Right cardiac atrium (tissue), 5 donors: ENCODE data around the gene SATB2. TPM values are rescaled to one million over a fixed set of nuclear protein-coding genes. Genes with fewer than 3 reads are reported as not detected.

ENCODE experiments used
- ATAC-seq, 2 donors: fragments of 200-7000 bp; cut with Tn5 transposase; one replicate each; pipeline versions ENCODE4 v1.8.0 to v1.9.1; 2020; ENCODE audit warnings: moderate library complexity in 2 of 2, mild to moderate bottlenecking in 1 of 2
- DNase-seq, 3 donors: peaks; one replicate each; pipeline ENCODE4 v3.0.0-alpha.2; 2020
- H3K27ac ChIP-seq: one replicate; pipeline ENCODE4 v1.5.1; 2013; ENCODE audit warnings: mild to moderate bottlenecking, low read length, control low read depth, moderate library complexity
- H3K27me3 ChIP-seq: one replicate; pipeline ENCODE4 v1.6.1; 2013; ENCODE audit not compliant: control insufficient read depth, insufficient read depth
- H3K4me1 ChIP-seq: one replicate; pipeline ENCODE4 v1.6.1; 2013; ENCODE audit warnings: low read length; ENCODE audit not compliant: control insufficient read depth, insufficient read depth
- H3K4me3 ChIP-seq: one replicate; pipeline ENCODE4 v1.5.1; 2013; ENCODE audit warnings: low read length, control low read depth
- H3K9me3 ChIP-seq: one replicate; pipeline ENCODE4 v1.6.1; 2013; ENCODE audit warnings: low read length; ENCODE audit not compliant: control insufficient read depth
- WGBS: extraction: QIAGEN DNeasy Blood & Tissue Kit; methylation state at CpG from one replicate; pipeline ENCODE4 v1.1.7; 2013; 5-methylcytosine and 5-hydroxymethylcytosine counted together
- intact Hi-C, 4 donors: fragments of 100-400 bp; cut with DNase I; formaldehyde crosslinking; loops; one replicate each; pipeline versions ENCODE4 v1.11.0 to v1.14.0; 2022 to 2023
- polyA plus RNA-seq: library from polyadenylated mRNA; stranded (reverse); fragments of 200-250 nt; gene quantifications from one replicate; pipeline ENCODE4 v1.2.3, GENCODE V29; 2013
- total RNA-seq, 4 donors: library from RNA; stranded (reverse); fragmentation: NEBNext Ultra II Directional; extraction: Animal tissue kit (Norgen Biotek cat#: 25700); gene quantifications; one replicate each; pipeline ENCODE4 v1.2.1, GENCODE V29; 2021
- donor health status: healthy with polysubstance abuse.
- donor health status: DM: no; HTN: yes; CAD: no.
- donor health status: DM: no; HTN: no; CAD: no.
- donor health status: DM: no; HTN: yes; CAD: no; lungs with severe emphysema.
- donor health status: DM: yes; HTN: yes; CAD: no.

Gene SATB2
- total and polyA plus RNA-seq, 5 donors: 0.75 to 2.2 (median 1.7) TPM

- H3K9me3 ChIP-seq: no peaks in the 10 kb centered on the region
- 13% methylated on average over 5 of the region's 5 CpGs for WGBS
- DNase-seq (no peak), ATAC-seq (no peak)
- intact Hi-C loops: no loop called here
- H3K4me1 ChIP-seq: no peaks in the 10 kb centered on the region
- H3K27me3 ChIP-seq: no peaks in the 10 kb centered on the region
- H3K4me3 ChIP-seq: no peak overlapping the region
- no peak overlapping the region for H3K27ac ChIP-seq
These were observed 7.7 kb upstream of the SATB2 start for GRCh38 chr2:199465390-199465789.

- no peak for ATAC-seq
- H3K4me1 ChIP-seq: no peaks in the 10 kb centered on the region
- no peak for DNase-seq
- intact Hi-C loops: no loop called here
- 5% methylated on average over 46 of the region's 46 CpGs for WGBS
- no peak overlapping the region for H3K4me3 ChIP-seq
- no peaks in the 10 kb centered on the region for H3K9me3 ChIP-seq
- H3K27ac ChIP-seq: no peak overlapping the region
- H3K27me3 ChIP-seq: no peaks in the 10 kb centered on the region
These were observed 7.0 kb upstream of the SATB2 start for GRCh38 chr2:199464606-199465352.

- intact Hi-C loops: no loop called here
- peak overlapping the region; percentile 43 for H3K4me3 ChIP-seq
- no peak for ATAC-seq
- H3K4me1 ChIP-seq: no peaks in the 10 kb centered on the region
- WGBS: 4% methylated on average over 64 of the region's 64 CpGs
- no peaks in the 10 kb centered on the region for H3K9me3 ChIP-seq
- DNase-seq: peak in 1 of 3 donors; percentile 49
- no peak overlapping the region for H3K27ac ChIP-seq
- no peaks in the 10 kb centered on the region for H3K27me3 ChIP-seq
These were observed 6.2 kb upstream of the SATB2 start for GRCh38 chr2:199463708-199464605.

GRCh38 chr2:199462956-199463692 lies 5.4 kb upstream of the SATB2 start:
- Histone ChIP-seq H3K4me3 (peak overlapping the region; percentile 43), H3K27ac (no peak overlapping the region), H3K9me3 (no peaks in the 10 kb centered on the region), H3K27me3 (no peaks in the 10 kb centered on the region), H3K4me1 (no peaks in the 10 kb centered on the region)
- intact Hi-C loops: no loop called here
- ATAC-seq: peak; percentile 46 to 59
- peak; percentile 68 to 88 (median 87) for DNase-seq
- WGBS: 1% methylated on average over 63 of the region's 63 CpGs

- Histone ChIP-seq H3K27ac (no peak overlapping the region), H3K4me1 (no peaks in the 10 kb centered on the region), H3K4me3 (peak overlapping the region; percentile 43), H3K9me3 (no peaks in the 10 kb centered on the region), H3K27me3 (no peaks in the 10 kb centered on the region)
- no peak for DNase-seq
- ATAC-seq: no peak
- intact Hi-C loops: no loop called here
- 4% methylated on average over 46 of the region's 46 CpGs for WGBS
These were observed 4.7 kb upstream of the SATB2 start for GRCh38 chr2:199462347-199462955.

GRCh38 chr2:199461711-199462346 lies 4.1 kb upstream of the SATB2 start:
- DNase-seq: no peak
- intact Hi-C loops: no loop called here
- Histone ChIP-seq H3K27ac (no peak overlapping the region), H3K4me3 (no peak overlapping the region), H3K9me3 (no peaks in the 10 kb centered on the region), H3K27me3 (no peaks in the 10 kb centered on the region), H3K4me1 (peaks cover 2% of the 10 kb centered on the region)
- no peak for ATAC-seq
- 10% methylated on average over 35 of the region's 35 CpGs for WGBS

GRCh38 chr2:199460846-199461710 lies 3.3 kb upstream of the SATB2 start:
- peaks cover 2% of the 10 kb centered on the region for H3K4me1 ChIP-seq
- DNase-seq (no peak), ATAC-seq (no peak)
- H3K9me3 ChIP-seq: no peaks in the 10 kb centered on the region
- H3K27me3 ChIP-seq: no peaks in the 10 kb centered on the region
- intact Hi-C loops: no loop called here
- H3K27ac ChIP-seq: no peak overlapping the region
- H3K4me3 ChIP-seq: no peak overlapping the region
- WGBS: 21% methylated on average over 13 of the region's 13 CpGs

GRCh38 chr2:199460101-199460671 lies 2.4 kb upstream of the SATB2 start:
- Histone ChIP-seq H3K27me3 (peaks cover 2% of the 10 kb centered on the region), H3K4me1 (peaks cover 4% of the 10 kb centered on the region), H3K27ac (no peak overlapping the region), H3K4me3 (peak overlapping the region; percentile 96), H3K9me3 (no peaks in the 10 kb centered on the region)
- no peak for ATAC-seq
- intact Hi-C loops: no loop called here
- no peak for DNase-seq
- 9% methylated on average over 14 of the region's 14 CpGs for WGBS

- intact Hi-C loops: no loop called here
- under 1% methylated on average over 70 of the region's 70 CpGs for WGBS
- H3K27me3 ChIP-seq: peaks cover 3% of the 10 kb centered on the region
- peak overlapping the region; percentile 96 for H3K4me3 ChIP-seq
- peak; percentile 88 to 90 for ATAC-seq
- DNase-seq: peak; percentile 93 to 96 (median 96)
- H3K27ac ChIP-seq: peak overlapping the region; percentile 65
- no peaks in the 10 kb centered on the region for H3K9me3 ChIP-seq
- peaks cover 4% of the 10 kb centered on the region for H3K4me1 ChIP-seq
These were observed 1.8 kb upstream of the SATB2 start for GRCh38 chr2:199459286-199460100.
